Cardiac muscle cell (in vitro differentiated cells and primary cell): Measurements from ENCODE around the gene CYB5D1. TPM values are rescaled to one million over a fixed set of nuclear protein-coding genes. Genes with fewer than 3 reads are reported as not detected.
"Not testable (repeated sequence)": the region's sequence is repeated elsewhere in the genome, so short reads cannot be mapped to it uniquely, and the experiment has no call there.

Experiments
- DNase-seq, 2 donors: peaks; one replicate each; pipeline versions ENCODE4 v3.0.0 to v3.0.0-alpha.2; 2010 to 2017; ENCODE audit warnings: low read depth in 1 of 2, low spot score in 1 of 2
- H3K27ac ChIP-seq: fragments of 200-600 bp; sonication (generic); 2 replicates; pipeline ENCODE4 v1.5.1; 2016
- H3K27me3 ChIP-seq: fragments of 200-600 bp; sonication (generic); 2 replicates; pipeline ENCODE4 v1.6.0; 2016; ENCODE audit warnings: control low read depth
- H3K36me3 ChIP-seq: fragments of 200-600 bp; sonication (generic); 2 replicates; pipeline ENCODE4 v1.5.1; 2016; ENCODE audit warnings: control low read depth
- H3K4me1 ChIP-seq: fragments of 200-600 bp; sonication (generic); 2 replicates; pipeline ENCODE4 v1.8.1; 2017; ENCODE audit warnings: low read depth, mild to moderate bottlenecking, mixed run types
- H3K4me3 ChIP-seq: fragments of 200-600 bp; sonication (generic); 2 replicates; pipeline ENCODE4 v1.5.1; 2016; ENCODE audit warnings: mild to moderate bottlenecking
- H3K9me3 ChIP-seq: fragments of 200-600 bp; sonication (generic); 2 replicates; pipeline ENCODE4 v1.5.1; 2017; ENCODE audit warnings: low read depth, mild to moderate bottlenecking, control low read depth
- CTCF ChIP-seq: IDR thresholded peaks from 2 replicates; pipeline ENCODE4 v1.5.1; 2012; ENCODE audit warnings: low read depth, mild to moderate bottlenecking, low read length
- polyA plus RNA-seq: library from polyadenylated mRNA; unstranded; fragments of >200 nt; fragmentation: Nextera tagmentation; extraction: Ambion mirVana; gene quantifications from 2 replicates; pipeline ENCODE4 v1.2.1, GENCODE V29; 2016
- total RNA-seq: library from RNA; depleted of rRNA; stranded (reverse); fragments of >200 nt; gene quantifications from 2 replicates; pipeline ENCODE4 v1.2.3, GENCODE V29; 2016

CYB5D1 gene
- total and polyA plus RNA-seq, 2 experiments from 2014 or later = 13.7 to 14.0 TPM

GRCh38 chr17:7859028-7859427 lies 1.2 kb downstream of the CYB5D1 start:
- Histone ChIP-seq H3K36me3 (no peaks in the 10 kb centered on the region), H3K4me1 (peaks cover 24% of the 10 kb centered on the region), H3K9me3 (no peaks in the 10 kb centered on the region), H3K27me3 (no peaks in the 10 kb centered on the region), H3K4me3 (no peak overlapping the region), H3K27ac (no peak overlapping the region)
- no peak for DNase-seq
- TF ChIP-seq CTCF = no peak

DNA sequence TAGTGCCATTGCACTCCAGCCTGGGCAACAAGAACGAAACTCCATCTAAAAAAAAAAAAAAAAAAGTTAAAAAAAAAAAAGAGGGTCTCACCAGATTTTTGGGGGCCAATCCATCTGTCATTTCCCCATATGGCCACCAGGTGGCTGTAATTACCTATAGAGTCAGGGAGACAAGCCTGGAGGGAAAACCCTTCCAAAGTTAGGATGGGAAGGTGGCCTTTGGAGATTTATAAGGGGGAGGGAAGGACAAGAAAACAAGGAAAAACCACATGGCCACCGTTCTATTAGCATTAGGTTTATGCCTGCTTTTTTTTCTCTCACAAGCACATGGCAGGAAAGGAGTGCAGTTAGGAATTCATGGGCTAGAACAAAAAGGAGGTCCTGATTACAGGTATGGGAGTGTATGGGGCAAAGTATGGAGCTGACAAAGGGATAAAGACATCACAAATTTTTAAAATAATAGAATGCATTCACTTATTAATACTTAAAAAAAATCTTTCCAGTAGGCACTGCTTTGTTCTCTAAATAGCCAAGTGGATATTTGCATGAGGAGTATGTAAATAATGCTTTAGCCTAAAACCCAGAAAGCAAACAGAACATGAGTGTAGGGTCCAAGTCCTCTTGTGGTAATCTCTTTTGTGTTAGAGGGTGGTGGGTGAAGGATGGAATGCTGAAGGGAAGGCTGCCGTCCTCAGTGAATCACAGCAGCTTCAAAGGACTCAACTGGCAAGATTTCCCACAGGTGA lies 5.1 kb downstream of the CYB5D1 start:
- H3K27ac ChIP-seq = peak overlapping the region; percentile 22
- no peaks in the 10 kb centered on the region for H3K9me3 ChIP-seq
- peak; percentile 64 to 65 for DNase-seq
- no peaks in the 10 kb centered on the region for H3K4me1 ChIP-seq
- H3K36me3 ChIP-seq = peaks cover 4% of the 10 kb centered on the region
- H3K27me3 ChIP-seq = no peaks in the 10 kb centered on the region
- H3K4me3 ChIP-seq = no peak overlapping the region
- TF ChIP-seq CTCF = peak; percentile 64

- H3K27ac ChIP-seq, H3K36me3 ChIP-seq, H3K27me3 ChIP-seq, H3K4me3 ChIP-seq, DNase-seq, H3K4me1 ChIP-seq, H3K9me3 ChIP-seq: not testable (repeated sequence)
These were observed 6.6 kb downstream of the CYB5D1 start for GRCh38 chr17:7864384-7864783.

DNA sequence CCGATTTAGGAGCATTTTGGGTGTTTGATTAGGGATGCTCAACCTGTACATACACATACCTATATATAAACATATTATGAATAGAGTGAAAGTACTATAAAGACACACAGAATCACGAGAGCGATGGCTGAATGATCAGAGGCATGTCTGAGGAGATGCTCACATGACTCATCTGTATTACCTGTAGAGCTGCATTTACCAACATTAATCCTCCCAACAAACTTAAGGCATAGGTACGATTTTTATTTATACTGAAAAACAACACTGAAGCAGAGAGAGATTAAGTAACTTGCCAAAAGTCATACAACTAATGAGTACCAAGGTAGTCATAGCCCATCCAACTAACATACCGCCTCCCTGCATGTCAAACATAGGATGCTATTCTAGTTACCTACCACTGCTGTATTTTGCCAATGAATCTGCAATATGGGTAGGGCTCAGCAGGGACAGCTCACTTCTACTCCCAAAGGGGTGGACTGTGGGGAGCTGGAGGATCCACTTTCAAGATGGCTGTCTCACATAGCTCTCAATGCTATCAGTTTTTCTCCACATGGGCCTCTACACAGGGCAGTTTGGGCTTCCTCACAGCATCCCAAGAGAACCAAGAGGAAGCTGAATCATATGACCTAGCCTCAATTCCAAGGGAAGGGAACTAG lies 7.3 kb downstream of the CYB5D1 start:
- Histone ChIP-seq H3K27me3 (no peaks in the 10 kb centered on the region), H3K9me3 (no peaks in the 10 kb centered on the region), H3K4me1 (no peaks in the 10 kb centered on the region), H3K36me3 (peaks cover 4% of the 10 kb centered on the region), H3K27ac (no peak overlapping the region), H3K4me3 (no peak overlapping the region)
- no peak for TF ChIP-seq CTCF
- DNase-seq = no peak

DNA sequence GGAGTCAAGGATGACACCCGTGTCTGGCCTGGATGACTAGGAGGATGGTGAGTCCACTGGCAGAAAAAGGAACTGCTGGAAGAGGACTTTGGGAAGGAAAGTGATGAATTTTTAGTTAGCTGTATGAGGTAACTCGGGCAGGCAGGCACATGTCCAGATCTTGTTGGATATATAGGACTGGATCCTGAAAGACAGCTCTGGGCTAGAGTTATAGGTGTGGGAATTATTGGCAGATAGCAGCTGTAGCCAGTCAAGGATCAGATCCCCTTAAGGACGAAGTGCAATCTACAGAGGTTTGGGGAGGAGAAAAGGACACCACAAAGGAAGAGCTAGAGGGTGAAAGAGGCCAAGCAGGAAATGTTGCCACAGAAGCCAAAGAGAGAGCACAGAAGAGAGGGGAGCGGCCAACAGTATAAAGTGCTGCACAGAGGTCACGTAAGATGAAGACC lies 10.1 kb downstream of the CYB5D1 start:
- H3K36me3 ChIP-seq = peaks cover 7% of the 10 kb centered on the region

More for the DNA sequence above, 10.1 kb downstream of the CYB5D1 start:
- H3K4me3 ChIP-seq = no peak overlapping the region
- no peak overlapping the region for H3K27ac ChIP-seq
- no peaks in the 10 kb centered on the region for H3K9me3 ChIP-seq
- no peaks in the 10 kb centered on the region for H3K27me3 ChIP-seq
- peaks cover 4% of the 10 kb centered on the region for H3K4me1 ChIP-seq
- DNase-seq = no peak
- no peak for TF ChIP-seq CTCF
